Psoas muscle (tissue), 8 donors: ENCODE measurements around the gene POU3F3. TPM values are rescaled to one million over a fixed set of nuclear protein-coding genes. Genes with fewer than 3 reads are reported as not detected.
A peak's percentile ranks its signal among the peaks of the same experiment; 100 is the strongest.

Experiments
- ATAC-seq, 4 donors: fragments of 200-7000 bp; cut with Tn5 transposase; one replicate each; pipeline ENCODE4 v1.9.1; 2020; ENCODE audit warnings: moderate library complexity in 3 of 4, mild to moderate bottlenecking in 2 of 4
- DNase-seq, 2 donors: peaks; one replicate each; pipeline ENCODE4 v3.0.0-alpha.2; 2020
- H3K27ac ChIP-seq: fragments of 200-600 bp; one replicate; pipeline ENCODE4 v1.8.0; 2022
- H3K27me3 ChIP-seq, 3 donors: fragments of 200-600 bp in 1 of 3; one replicate each; pipeline versions ENCODE4 v1.6.1 to v1.8.0; 2013 to 2022; ENCODE audit warnings: low read length in 2 of 3, mild to moderate bottlenecking in 2 of 3, moderate library complexity in 1 of 3; ENCODE audit not compliant: insufficient read depth in 3 of 3
- H3K36me3 ChIP-seq, 2 donors: fragments of 200-600 bp in 1 of 2; one replicate each; pipeline versions ENCODE4 v1.6.1 to v1.8.0; 2013 to 2022; ENCODE audit warnings: low read depth in 1 of 2, mild to moderate bottlenecking in 1 of 2, moderate library complexity in 1 of 2; ENCODE audit not compliant: insufficient read depth in 1 of 2
- H3K4me1 ChIP-seq: fragments of 200-600 bp; one replicate; pipeline ENCODE4 v1.8.0; 2022
- H3K4me3 ChIP-seq: fragments of 200-600 bp; one replicate; pipeline ENCODE4 v1.8.0; 2022; ENCODE audit warnings: mild to moderate bottlenecking
- H3K9me3 ChIP-seq: fragments of 200-600 bp; one replicate; pipeline ENCODE4 v1.8.0; 2022
- WGBS, 3 donors: extraction: QIAGEN DNeasy Blood & Tissue Kit; methylation state at CpG; one replicate each; pipeline versions ENCODE4 v1.1.6 to v1.1.7; 2013; 5-methylcytosine and 5-hydroxymethylcytosine counted together
- intact Hi-C, 2 donors: fragments of 100-400 bp; cut with DNase I; formaldehyde crosslinking; loops; one replicate each; pipeline versions ENCODE4 v1.11.0 to v1.14.2; 2022
- polyA plus RNA-seq, 3 donors: library from polyadenylated mRNA; stranded (reverse); fragments of 200-250 nt; gene quantifications; one replicate each; pipeline ENCODE4 v1.2.3, GENCODE V29; 2013
- total RNA-seq, 4 donors: library from RNA; stranded (reverse); fragmentation: NEBNext Ultra II Directional in 2 of 4; extraction: Animal tissue kit (Norgen Biotek cat#: 25700) in 2 of 4; gene quantifications; one replicate each; pipeline versions ENCODE4 v1.2.1 to v1.2.4, GENCODE V29; 2021 to 2023
- TF ChIP-seq, protein P1 (sequence below): fragments of 200-600 bp; IDR thresholded peaks from one replicate; pipeline ENCODE4 v1.8.0; 2022; ENCODE audit warnings: antibody characterized with exemption
- donor health status: healthy with polysubstance abuse.
- donor health status: DM: no; HTN: no; CAD: no; lungs with moderate emphysema.
- donor health status: Bipolar disorder and iron deficiency.
- donor health status: healthy.
- donor health status: DM: yes; HTN: yes; CAD: no.
- donor health status: DM: no; HTN: no; CAD: no.
- donor health status: DM: no; HTN: no; CAD: no.
- donor health status: DM: yes; HTN: yes; CAD: no.

Gene POU3F3
- total and polyA plus RNA-seq, 7 donors: 0.01 TPM; not detected in 6

GRCh38 chr2:104852090-104852666 lies 1.7 kb upstream of the POU3F3 start:
- Histone ChIP-seq H3K27me3 (peaks cover 13 to 88% (median 44%) of the 10 kb centered on the region in 3 donors), H3K4me1 (peaks cover 14% of the 10 kb centered on the region), H3K36me3 (no peaks in the 10 kb centered on the region), H3K4me3 (peak overlapping the region; percentile 53), H3K9me3 (no peaks in the 10 kb centered on the region), H3K27ac (no peak overlapping the region)
- peak in 1 of 4 donors; percentile 62 for ATAC-seq
- TF ChIP-seq, protein P1, sequence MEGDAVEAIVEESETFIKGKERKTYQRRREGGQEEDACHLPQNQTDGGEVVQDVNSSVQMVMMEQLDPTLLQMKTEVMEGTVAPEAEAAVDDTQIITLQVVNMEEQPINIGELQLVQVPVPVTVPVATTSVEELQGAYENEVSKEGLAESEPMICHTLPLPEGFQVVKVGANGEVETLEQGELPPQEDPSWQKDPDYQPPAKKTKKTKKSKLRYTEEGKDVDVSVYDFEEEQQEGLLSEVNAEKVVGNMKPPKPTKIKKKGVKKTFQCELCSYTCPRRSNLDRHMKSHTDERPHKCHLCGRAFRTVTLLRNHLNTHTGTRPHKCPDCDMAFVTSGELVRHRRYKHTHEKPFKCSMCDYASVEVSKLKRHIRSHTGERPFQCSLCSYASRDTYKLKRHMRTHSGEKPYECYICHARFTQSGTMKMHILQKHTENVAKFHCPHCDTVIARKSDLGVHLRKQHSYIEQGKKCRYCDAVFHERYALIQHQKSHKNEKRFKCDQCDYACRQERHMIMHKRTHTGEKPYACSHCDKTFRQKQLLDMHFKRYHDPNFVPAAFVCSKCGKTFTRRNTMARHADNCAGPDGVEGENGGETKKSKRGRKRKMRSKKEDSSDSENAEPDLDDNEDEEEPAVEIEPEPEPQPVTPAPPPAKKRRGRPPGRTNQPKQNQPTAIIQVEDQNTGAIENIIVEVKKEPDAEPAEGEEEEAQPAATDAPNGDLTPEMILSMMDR: no peak
- WGBS, 3 donors: 3 to 5% (median 4%) methylated on average over 31 to 39 of the region's 39 CpGs
- intact Hi-C loops: no loop called here
- DNase-seq: no peak

- intact Hi-C loops: no loop called here
- TF ChIP-seq, protein P1: no peak
- WGBS, 3 donors: 3 to 4% (median 3%) methylated on average over 31 to 48 of the region's 48 CpGs
- ATAC-seq: no peak
- peaks cover 12 to 88% (median 49%) of the 10 kb centered on the region in 3 donors for H3K27me3 ChIP-seq
- H3K4me1 ChIP-seq: peaks cover 14% of the 10 kb centered on the region
- no peak for DNase-seq
- no peak overlapping the region for H3K27ac ChIP-seq
- peak overlapping the region; percentile 22 for H3K4me3 ChIP-seq
- H3K9me3 ChIP-seq: no peaks in the 10 kb centered on the region
- no peaks in the 10 kb centered on the region for H3K36me3 ChIP-seq
Observed at GRCh38 chr2:104854498-104855220, 744 bp downstream of the POU3F3 start.

- 2% methylated on average over 13 to 110 of the region's 135 CpGs for WGBS, 3 donors
- TF ChIP-seq, protein P1: no peak
- no peaks in the 10 kb centered on the region for H3K9me3 ChIP-seq
- peaks cover 14% of the 10 kb centered on the region for H3K4me1 ChIP-seq
- no peak for ATAC-seq
- intact Hi-C loops: no loop called here
- H3K27ac ChIP-seq: no peak overlapping the region
- H3K36me3 ChIP-seq: no peaks in the 10 kb centered on the region
- peaks cover 9 to 88% (median 49%) of the 10 kb centered on the region in 3 donors for H3K27me3 ChIP-seq
- H3K4me3 ChIP-seq: peak overlapping the region; percentile 22
- DNase-seq: no peak
Observed at GRCh38 chr2:104855221-104856085, 1.5 kb downstream of the POU3F3 start.

DNA sequence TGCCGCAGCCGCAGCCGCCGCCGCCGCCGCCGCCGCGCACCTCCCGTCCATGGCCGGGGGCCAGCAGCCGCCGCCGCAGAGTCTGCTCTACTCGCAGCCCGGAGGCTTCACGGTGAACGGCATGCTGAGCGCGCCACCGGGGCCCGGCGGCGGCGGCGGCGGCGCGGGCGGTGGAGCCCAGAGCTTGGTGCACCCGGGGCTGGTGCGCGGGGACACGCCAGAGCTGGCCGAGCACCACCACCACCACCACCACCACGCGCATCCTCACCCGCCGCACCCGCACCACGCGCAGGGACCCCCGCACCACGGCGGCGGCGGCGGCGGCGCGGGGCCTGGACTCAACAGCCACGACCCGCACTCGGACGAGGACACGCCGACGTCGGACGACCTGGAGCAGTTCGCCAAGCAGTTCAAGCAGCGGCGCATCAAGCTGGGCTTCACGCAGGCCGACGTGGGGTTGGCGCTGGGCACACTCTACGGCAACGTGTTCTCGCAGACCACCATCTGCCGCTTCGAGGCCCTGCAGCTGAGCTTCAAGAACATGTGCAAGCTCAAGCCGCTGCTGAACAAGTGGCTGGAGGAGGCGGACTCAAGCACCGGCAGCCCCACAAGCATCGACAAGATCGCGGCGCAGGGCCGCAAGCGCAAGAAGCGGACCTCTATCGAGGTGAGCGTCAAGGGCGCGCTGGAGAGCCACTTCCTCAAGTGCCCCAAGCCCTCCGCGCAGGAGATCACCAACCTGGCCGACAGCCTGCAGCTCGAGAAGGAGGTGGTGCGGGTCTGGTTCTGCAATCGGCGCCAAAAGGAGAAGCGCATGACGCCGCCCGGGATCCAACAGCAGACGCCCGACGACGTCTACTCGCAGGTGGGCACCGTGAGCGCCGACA lies 2.4 kb downstream of the POU3F3 start:
- Histone ChIP-seq H3K4me3 (peak overlapping the region; percentile 34), H3K36me3 (no peaks in the 10 kb centered on the region), H3K27ac (no peak overlapping the region), H3K9me3 (no peaks in the 10 kb centered on the region), H3K4me1 (peaks cover 14% of the 10 kb centered on the region), H3K27me3 (peaks cover 5 to 88% (median 49%) of the 10 kb centered on the region in 3 donors)
- TF ChIP-seq, protein P1: no peak
- DNase-seq: no peak
- 1 to 3% (median 2%) methylated on average over 61 to 106 of the region's 106 CpGs for WGBS, 3 donors
- ATAC-seq: no peak
- intact Hi-C loops: no loop called here
